GM19193 (cell line): ENCODE data around the gene MIS18A.

Source experiments
- POLR2A ChIP-seq: IDR thresholded peaks from 4 replicates; pipeline ENCODE4 v1.6.1; 2011; ENCODE audit not compliant: insufficient read depth, insufficient read length; ENCODE audit errors: extremely low read depth

Gene MIS18A

GRCh38 chr21:32311621-32312020 is 32.8 kb upstream of the MIS18A start:
- TF ChIP-seq POLR2A = no peak

DNA sequence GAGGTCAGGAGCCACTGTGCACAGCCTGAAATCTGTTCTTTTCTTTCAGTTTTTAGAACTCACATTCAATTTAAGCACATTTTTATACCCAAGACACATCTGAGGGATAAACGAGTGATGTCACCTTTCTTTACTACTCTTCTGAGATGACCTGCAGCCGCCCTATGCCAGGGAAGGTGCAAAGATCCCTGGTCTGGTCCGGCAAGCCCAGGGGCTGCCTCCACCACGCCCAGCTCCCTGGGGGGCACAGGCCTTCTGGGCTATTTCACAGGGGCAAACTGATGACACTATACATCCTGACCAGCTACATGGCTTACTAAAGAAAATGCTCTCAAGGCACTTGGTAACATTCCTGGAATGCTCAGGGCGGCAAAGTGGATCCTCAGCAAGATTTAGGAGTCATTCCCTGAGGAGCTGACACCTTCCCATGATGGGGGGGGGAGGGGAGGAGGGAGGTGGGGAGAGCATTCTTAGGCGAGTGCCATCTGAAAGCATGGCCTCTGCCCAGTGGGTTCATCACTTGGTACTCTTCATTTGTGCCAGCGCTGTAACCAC is 31.1 kb upstream of the MIS18A start:
- TF ChIP-seq POLR2A = no peak

GRCh38 chr21:32308696-32309095 is 29.8 kb upstream of the MIS18A start:
- TF ChIP-seq POLR2A = no peak

DNA sequence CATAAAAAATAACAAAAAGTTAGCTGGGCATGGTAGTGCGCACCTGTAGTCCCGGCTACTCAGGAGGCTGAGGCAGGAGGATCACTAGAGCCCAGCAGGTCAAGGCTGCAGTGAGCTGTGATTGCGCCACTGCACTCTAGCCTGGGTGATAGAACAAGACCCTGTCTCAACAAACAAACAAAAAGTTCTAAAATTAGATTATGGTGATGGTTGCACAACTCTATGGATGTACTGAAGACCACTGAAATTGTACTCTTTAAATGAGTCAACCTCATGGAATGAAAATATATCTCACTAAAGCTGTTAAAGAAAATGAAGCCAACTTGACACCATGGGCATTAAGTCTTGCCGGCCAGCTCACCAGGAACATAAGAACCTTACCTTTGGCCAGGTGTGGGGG is 28.9 kb upstream of the MIS18A start:
- no peak for TF ChIP-seq POLR2A

DNA sequence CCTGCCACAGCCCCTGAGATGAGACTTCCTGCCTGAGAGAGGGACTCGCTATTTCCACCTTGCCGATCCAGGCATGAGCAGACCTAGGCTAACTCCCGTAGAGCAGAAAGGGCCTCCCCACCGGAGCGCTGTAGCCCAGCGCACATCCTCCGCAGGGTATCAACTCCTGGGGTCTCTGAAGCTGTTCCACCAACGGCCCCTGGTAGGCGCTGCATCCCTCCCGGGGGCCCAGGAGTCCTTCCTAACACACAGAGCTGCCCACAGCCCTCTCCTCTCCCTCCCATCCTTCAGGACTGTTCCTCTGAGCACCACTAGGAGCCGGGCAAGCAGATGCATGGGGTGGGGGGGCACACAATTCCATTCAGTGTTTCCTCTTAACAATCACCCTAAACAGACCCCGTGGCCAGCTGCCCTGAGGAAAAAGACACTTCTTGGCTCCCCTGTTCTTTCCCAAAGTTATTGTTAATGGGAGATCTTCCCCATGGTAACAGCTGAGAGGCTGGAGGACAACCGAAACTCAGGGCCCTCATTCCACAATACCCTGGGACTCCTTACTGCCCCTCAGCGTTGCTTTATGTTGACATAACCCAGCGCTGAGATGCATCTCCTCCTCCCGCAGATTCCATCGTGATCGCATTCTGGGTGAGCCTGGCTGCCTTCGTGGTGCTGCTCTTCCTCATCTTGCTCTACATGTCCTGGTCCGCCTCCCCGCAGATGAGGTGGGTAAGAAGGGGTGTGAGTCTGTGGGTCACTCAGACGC is 27.4 kb upstream of the MIS18A start:
- no peak for TF ChIP-seq POLR2A

GRCh38 chr21:32304998-32305397 is 26.1 kb upstream of the MIS18A start:
- no peak for TF ChIP-seq POLR2A

GRCh38 chr21:32303385-32303784 is 24.5 kb upstream of the MIS18A start:
- no peak for TF ChIP-seq POLR2A

- no peak for TF ChIP-seq POLR2A
Observed at GRCh38 chr21:32302560-32302959, 23.7 kb upstream of the MIS18A start.

DNA sequence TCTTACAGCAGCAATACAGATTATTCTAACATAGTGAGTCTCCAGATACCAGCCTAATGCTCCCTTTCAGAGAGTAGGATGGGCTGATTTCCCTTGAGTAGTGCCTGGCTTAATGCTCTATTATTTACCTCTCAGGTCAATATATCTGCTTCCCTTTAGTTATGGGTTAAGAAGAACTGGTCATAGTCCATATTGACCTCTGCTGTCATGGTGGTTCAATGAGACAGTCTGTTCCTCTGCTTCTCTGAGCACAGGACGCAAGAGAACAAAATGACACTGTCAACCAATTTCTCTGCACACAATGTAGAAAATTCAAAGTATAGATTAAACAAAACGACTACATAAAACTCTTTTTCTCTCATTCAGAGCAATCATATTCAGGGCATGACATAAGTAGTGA is 22.7 kb upstream of the MIS18A start:
- no peak for TF ChIP-seq POLR2A

DNA sequence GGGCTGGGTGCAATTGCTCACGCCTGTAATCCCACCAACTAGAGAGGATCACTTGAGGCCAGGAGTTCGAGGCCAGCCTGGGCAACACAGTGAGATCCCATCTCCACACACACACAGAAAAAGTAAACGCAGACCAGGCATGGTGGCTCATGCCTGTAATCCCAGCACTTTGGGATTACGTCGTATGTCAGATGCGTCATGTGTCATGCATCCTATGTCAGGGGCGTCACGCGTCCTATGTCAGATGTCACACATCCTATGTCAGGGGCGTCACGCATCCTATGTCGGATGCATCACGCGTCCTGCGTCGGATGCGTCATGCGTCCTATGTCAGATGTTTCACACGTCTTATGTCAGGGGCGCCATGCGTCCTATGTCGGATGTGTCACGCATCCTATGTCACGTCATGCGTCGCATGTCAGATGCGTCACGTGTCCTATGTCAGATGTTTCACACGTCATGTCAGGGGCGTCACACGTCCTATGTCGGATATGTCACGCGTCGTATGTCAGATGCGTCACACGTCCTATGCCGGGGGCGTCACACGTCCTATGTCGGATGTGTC is 21.4 kb upstream of the MIS18A start:
- no peak for TF ChIP-seq POLR2A

GRCh38 chr21:32299695-32300094 is 20.8 kb upstream of the MIS18A start:
- no peak for TF ChIP-seq POLR2A

DNA sequence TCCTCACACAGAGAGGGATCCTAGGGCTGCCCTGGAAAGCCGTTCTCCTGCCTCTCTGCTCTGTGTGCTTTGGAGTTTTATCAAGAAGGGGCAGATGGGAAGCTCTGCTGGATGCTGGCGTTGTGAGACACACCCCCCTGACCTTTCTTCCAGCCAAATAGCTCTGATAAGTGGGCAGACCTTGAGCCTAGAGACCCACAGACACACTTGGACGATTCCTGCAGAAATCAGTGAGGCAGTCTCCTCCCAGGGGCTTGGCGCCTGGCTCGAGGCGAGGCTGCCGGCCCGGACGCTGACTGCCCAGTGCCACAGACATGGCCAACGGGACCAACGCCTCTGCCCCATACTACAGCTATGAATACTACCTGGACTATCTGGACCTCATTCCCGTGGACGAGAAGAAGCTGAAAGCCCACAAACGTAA is 19.8 kb upstream of the MIS18A start, which contains the start of gene MRAP:
Gene MRAP, plus strand, starts transcription at position 198 of the 424 bp plus-strand sequence. Its CDS starts 117 bp downstream, at position 315.
- no peak for TF ChIP-seq POLR2A

DNA sequence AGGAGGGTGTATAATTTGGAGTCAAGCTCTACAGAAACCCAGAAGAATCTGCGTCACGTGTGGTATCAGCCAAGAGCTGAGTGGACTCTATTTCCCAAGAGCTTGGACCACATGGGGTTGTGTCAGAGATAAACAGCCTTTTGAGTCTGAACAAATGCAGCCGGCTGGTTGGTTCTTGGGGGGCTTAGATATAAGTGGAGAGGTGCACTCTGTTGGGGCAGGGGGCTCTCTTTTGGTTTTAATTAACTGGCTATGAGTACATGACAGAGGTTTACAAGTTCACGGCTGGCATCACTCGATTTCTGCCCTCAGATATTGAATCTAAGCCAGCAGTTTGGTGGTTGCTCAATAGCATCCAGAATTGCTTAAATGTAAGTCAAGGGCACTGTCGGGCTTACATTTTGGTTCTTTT is 19.3 kb upstream of the MIS18A start:
- no peak for TF ChIP-seq POLR2A

GRCh38 chr21:32297449-32297848 is 18.6 kb upstream of the MIS18A start:
- TF ChIP-seq POLR2A = no peak

GRCh38 chr21:32285476-32285875 is 6.6 kb upstream of the MIS18A start:
- TF ChIP-seq POLR2A = no peak

GRCh38 chr21:32282992-32283391 is 4.1 kb upstream of the MIS18A start:
- no peak for TF ChIP-seq POLR2A
